Panc1 (cell line): ENCODE data around the gene C1QTNF12.

Source experiments
- CTCF ChIP-seq: fragments of 450-650 bp; IDR thresholded peaks from 2 replicates; pipeline ENCODE4 v1.5.1; 2017; ENCODE audit warnings: mild to moderate bottlenecking
- POLR2AphosphoS5 ChIP-seq: IDR thresholded peaks from 2 replicates; pipeline ENCODE4 v1.6.1; 2012; ENCODE audit warnings: mild to moderate bottlenecking, low read depth, low read length, moderate library complexity
- TF ChIP-seq, protein P1 (sequence below), 2 experiments: IDR thresholded peaks; 2 replicates each; pipeline ENCODE4 v1.6.1; 2011 to 2012; ENCODE audit warnings: low read depth in 2 of 2, control low read depth in 1 of 2, low read length in 1 of 2, mild to moderate bottlenecking in 1 of 2, moderate library complexity in 1 of 2; ENCODE audit not compliant: insufficient read depth in 1 of 2

GRCh38 chr1:1268284-1268682 lies 21.8 kb upstream of the C1QTNF12 start:
- TF ChIP-seq CTCF, result no peak
- no peak for TF ChIP-seq POLR2AphosphoS5
- TF ChIP-seq, protein P1, sequence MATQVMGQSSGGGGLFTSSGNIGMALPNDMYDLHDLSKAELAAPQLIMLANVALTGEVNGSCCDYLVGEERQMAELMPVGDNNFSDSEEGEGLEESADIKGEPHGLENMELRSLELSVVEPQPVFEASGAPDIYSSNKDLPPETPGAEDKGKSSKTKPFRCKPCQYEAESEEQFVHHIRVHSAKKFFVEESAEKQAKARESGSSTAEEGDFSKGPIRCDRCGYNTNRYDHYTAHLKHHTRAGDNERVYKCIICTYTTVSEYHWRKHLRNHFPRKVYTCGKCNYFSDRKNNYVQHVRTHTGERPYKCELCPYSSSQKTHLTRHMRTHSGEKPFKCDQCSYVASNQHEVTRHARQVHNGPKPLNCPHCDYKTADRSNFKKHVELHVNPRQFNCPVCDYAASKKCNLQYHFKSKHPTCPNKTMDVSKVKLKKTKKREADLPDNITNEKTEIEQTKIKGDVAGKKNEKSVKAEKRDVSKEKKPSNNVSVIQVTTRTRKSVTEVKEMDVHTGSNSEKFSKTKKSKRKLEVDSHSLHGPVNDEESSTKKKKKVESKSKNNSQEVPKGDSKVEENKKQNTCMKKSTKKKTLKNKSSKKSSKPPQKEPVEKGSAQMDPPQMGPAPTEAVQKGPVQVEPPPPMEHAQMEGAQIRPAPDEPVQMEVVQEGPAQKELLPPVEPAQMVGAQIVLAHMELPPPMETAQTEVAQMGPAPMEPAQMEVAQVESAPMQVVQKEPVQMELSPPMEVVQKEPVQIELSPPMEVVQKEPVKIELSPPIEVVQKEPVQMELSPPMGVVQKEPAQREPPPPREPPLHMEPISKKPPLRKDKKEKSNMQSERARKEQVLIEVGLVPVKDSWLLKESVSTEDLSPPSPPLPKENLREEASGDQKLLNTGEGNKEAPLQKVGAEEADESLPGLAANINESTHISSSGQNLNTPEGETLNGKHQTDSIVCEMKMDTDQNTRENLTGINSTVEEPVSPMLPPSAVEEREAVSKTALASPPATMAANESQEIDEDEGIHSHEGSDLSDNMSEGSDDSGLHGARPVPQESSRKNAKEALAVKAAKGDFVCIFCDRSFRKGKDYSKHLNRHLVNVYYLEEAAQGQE (IDR thresholded peaks at IDR 0.05; ENCODE audit: insufficient read depth in 1 of 2, low read depth in 2 of 2, low read length in 1 of 2), result no peak
